Measurements from ENCODE around the gene RASAL2.
"Not testable (repeated sequence)": the region's sequence is repeated elsewhere in the genome, so short reads cannot be mapped to it uniquely, and the experiment has no call there.

RASAL2 gene

GRCh38 chr1:178165196-178165595, 71.3 kb downstream of the RASAL2 start:
- no peak for DNase-seq (ENCODE audit: low spot score)

- no peak for DNase-seq (ENCODE audit: low spot score)
Measured at GRCh38 chr1:178166429-178167024, 72.6 kb downstream of the RASAL2 start.

GRCh38 chr1:178168536-178168935, 74.6 kb downstream of the RASAL2 start:
- peak; percentile 23 for DNase-seq (ENCODE audit: low spot score)

- DNase-seq (ENCODE audit: low spot score), result no peak
Measured at GRCh38 chr1:178169649-178170048, 75.7 kb downstream of the RASAL2 start.

DNA sequence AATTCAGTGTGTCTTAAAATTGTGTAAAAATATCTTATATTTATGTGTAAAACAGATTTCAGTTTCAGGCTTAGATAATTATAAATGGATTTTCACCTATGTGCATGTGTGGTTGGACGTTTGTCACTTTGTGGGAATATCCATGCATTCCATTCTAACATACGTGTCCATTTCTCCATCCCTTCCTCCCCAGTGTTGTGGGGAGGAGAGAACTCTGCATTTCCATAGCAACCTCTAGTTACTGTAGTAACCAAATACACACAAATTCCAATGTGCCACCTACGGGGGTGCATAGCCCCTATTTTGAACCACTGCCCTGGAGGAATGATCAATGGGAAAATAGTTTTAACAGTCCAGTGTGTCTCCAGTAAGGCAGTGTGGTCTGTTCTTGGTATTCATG, 79.0 kb downstream of the RASAL2 start:
- DNase-seq (ENCODE audit: low spot score), result no peak

- DNase-seq (ENCODE audit: low spot score), result no peak
Measured at GRCh38 chr1:178174539-178174938, 80.6 kb downstream of the RASAL2 start.

- DNase-seq (ENCODE audit: low spot score), result no peak
Measured at GRCh38 chr1:178180405-178180804, 86.5 kb downstream of the RASAL2 start.

GRCh38 chr1:178183796-178184195, 89.9 kb downstream of the RASAL2 start:
- DNase-seq (ENCODE audit: low spot score), result no peak

GRCh38 chr1:178188306-178188705, 94.4 kb downstream of the RASAL2 start:
- no peak for DNase-seq (ENCODE audit: low spot score)

DNA sequence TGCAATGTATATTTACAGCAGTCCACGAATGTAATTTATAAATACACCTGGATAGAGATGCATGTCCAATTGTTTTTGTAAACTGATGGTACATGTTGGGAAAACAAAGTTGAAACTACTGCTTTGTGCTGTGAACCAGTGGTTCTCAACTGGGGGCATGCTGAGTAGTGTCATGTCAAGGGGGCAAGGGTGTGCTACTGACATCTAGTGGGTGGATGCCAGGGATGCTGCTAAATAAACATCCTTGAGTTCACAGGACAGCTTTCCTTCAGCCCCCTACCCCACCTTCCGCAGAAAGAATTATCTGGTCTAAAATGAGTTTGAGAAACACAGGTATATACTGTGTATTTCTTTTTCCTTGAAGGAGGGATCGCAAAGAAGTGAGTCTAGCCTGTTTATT, 95.9 kb downstream of the RASAL2 start:
- DNase-seq (ENCODE audit: low spot score), result peak; percentile 65

DNA sequence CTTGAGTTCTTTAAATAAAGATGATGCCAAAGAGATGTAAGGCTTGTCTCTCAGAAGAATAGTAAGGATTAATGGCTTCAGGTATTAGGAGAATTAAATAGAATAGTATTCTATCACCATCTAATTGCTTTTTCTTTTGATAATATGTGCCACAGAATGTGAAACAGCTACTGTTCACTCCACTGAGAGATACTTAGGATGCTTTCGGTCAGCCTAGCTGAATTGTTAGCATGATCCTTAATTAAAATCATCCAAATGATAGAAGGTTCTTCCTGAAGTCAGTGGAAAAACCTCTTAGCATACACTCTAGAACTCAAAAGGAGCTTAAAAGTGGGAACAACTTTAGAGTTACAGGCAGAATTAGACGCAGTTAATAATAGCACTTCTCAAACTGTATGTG, 97.0 kb downstream of the RASAL2 start:
- no peak for DNase-seq (ENCODE audit: low spot score)

DNA sequence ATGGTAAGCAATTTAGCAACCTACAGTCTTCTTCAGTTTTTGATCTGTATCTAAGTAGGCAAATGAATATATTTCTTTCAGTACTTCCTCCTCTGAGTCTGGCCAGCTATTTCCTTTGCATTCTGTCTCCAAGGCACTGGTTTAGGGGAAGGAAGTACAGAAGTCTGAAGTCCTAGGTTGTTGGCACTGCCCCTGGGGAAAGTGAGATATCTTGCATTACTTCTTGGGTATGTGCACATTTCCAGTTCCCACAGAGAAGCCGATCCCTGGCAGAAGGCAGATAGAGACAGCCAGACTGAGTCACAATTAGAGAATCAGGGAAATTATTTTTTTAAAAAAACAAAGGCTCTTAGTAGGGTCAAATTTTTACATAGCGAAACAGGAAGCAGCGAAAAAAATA, 98.8 kb downstream of the RASAL2 start:
- DNase-seq (ENCODE audit: low spot score), result peak; percentile 80

- no peak for DNase-seq (ENCODE audit: low spot score)
Measured at GRCh38 chr1:178196631-178197030, 102.7 kb downstream of the RASAL2 start.

GRCh38 chr1:178202095-178202494, 108.2 kb downstream of the RASAL2 start:
- not testable (repeated sequence) for DNase-seq (ENCODE audit: low spot score)

- DNase-seq (ENCODE audit: low spot score), result not testable (repeated sequence)
Measured at GRCh38 chr1:178202546-178202945, 108.6 kb downstream of the RASAL2 start.

GRCh38 chr1:178208269-178208856, 114.5 kb downstream of the RASAL2 start:
- not testable (repeated sequence) for DNase-seq (ENCODE audit: low spot score)

DNA sequence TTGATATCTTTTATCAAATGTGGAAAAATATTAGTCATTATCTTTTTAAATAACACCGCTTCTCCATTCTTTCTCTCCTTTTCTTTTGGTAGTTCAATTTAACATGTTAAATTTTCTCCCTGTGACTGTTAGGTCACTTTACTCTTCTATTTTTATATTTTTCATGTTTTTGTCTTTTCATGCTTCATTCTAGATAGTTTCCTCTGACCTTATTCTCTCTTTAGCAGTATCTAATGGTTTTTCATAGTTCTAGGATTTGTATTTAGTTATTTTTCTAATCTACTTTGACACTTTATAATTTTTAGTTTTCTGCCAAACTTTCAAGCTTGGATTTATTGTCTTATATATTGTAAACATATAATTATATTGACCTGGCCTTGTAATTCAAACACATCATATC, 116.0 kb downstream of the RASAL2 start:
- no peak for DNase-seq (ENCODE audit: low spot score)

DNA sequence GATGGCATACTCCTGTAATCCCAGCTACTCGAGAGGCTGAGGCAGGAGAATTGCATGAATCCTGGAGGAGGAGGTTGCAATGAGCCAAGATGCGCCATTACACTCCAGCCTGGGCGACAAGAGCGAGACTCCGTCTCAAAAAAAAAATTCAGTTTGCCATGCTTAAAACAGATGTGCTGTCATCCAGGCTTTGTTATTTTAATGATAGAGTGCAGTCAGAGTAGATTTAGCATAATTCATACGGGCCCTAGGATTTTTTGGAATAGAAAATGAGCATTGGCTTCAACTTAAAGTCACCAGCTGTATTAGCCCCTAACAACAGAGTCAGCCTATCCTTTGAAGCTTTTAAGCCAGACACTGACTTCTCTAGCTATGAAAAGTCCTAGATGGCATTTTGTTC, 124.6 kb downstream of the RASAL2 start:
- DNase-seq (ENCODE audit: low spot score), result no peak

DNA sequence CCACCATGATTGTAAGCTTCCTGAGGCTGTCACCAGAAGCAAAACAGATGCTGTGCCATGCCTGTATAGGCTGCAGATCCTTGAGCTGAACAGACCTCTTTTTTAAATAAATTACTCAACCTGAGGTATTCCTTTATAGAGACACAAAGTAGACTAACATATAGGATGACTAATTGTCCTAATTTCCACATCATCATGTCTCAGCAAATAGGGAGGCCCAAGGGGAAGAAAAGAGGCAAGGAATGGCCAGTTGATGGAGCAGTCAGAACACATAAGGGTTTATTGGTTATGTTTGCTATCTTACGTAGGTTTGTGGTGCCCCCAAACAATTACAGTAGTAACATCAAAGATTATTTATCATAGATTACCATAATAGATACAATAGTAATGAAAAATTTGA, 126.2 kb downstream of the RASAL2 start:
- no peak for DNase-seq (ENCODE audit: low spot score)

DNA sequence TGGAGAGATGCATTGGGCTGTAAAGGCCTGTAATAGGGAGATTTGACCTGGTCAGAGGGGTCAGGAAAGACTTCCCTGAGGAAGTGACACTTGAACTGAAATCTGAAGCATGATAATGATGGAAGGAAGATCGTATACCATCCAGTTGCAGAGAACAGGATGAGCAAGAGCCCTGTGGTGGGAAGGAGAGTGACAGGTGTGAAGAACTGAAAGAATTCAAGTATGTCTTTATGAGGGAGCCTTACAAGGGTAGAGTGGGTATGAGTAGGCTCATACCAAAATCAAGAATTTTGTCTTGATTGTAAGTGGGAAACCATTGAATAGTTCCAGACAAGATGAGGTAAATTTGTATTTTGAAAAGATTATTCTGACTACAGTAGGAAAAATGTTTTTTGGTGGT, 129.4 kb downstream of the RASAL2 start:
- DNase-seq (ENCODE audit: low spot score), result no peak

- no peak for DNase-seq (ENCODE audit: low spot score)
Measured at GRCh38 chr1:178224358-178224757, 130.5 kb downstream of the RASAL2 start.

GRCh38 chr1:178230881-178231409, 137.0 kb downstream of the RASAL2 start:
- DNase-seq (ENCODE audit: low spot score), result no peak

- DNase-seq (ENCODE audit: low spot score), result no peak
Measured at GRCh38 chr1:178232108-178232507, 138.2 kb downstream of the RASAL2 start.

- DNase-seq (ENCODE audit: low spot score), result no peak
Measured at GRCh38 chr1:178232949-178233348, 139.0 kb downstream of the RASAL2 start.

All from Ammon's horn (tissue), 1 donor.